Umbilical cord (tissue), 2 donors: Measurements from ENCODE around the gene KRTAP5-7. TPM values are rescaled to one million over a fixed set of nuclear protein-coding genes. Genes with fewer than 3 reads are reported as not detected.
"Not testable (repeated sequence)": the region's sequence is repeated elsewhere in the genome, so short reads cannot be mapped to it uniquely, and the experiment has no call there.

Experiments used
- DNase-seq: peaks from one replicate; pipeline ENCODE4 v3.0.0-alpha.2; 2015; ENCODE audit warnings: low spot score
- total RNA-seq: library from RNA; depleted of rRNA; stranded (reverse); fragments of >200 nt; gene quantifications from one replicate; pipeline ENCODE4 v1.2.3, GENCODE V29; 2014; ENCODE audit warnings: low replicate concordance; ENCODE audit not compliant: insufficient read depth

KRTAP5-7 gene
- total RNA-seq, 1 donor from 2014 or later, result not detected

- DNase-seq, result no peak
Measured at GRCh38 chr11:71557257-71557656, 30.2 kb downstream of the KRTAP5-7 start.

GRCh38 chr11:71558996-71559395, 31.9 kb downstream of the KRTAP5-7 start:
- no peak for DNase-seq

GRCh38 chr11:71562120-71562519, 35.1 kb downstream of the KRTAP5-7 start:
- DNase-seq, result no peak

- DNase-seq, result peak; percentile 15
Measured at GRCh38 chr11:71563406-71563805, 36.3 kb downstream of the KRTAP5-7 start.

- no peak for DNase-seq
Measured at GRCh38 chr11:71564430-71564829, 37.4 kb downstream of the KRTAP5-7 start.

- DNase-seq, result no peak
Measured at GRCh38 chr11:71565263-71565662, 38.2 kb downstream of the KRTAP5-7 start, which contains the start of gene KRTAP5-10. KRTAP5-10 (plus strand) TSS chr11:71565563; CDS start chr11:71565588, 25 bp downstream.

- no peak for DNase-seq
Measured at GRCh38 chr11:71566081-71566620, 39.1 kb downstream of the KRTAP5-7 start.

- peak; percentile 8 for DNase-seq
Measured at GRCh38 chr11:71566626-71567599, 39.8 kb downstream of the KRTAP5-7 start.

- DNase-seq, result not testable (repeated sequence)
Measured at GRCh38 chr11:71567633-71568032, 40.6 kb downstream of the KRTAP5-7 start.

GRCh38 chr11:71568704-71569349, 41.8 kb downstream of the KRTAP5-7 start:
- DNase-seq, result peak; percentile 82

GRCh38 chr11:71571101-71571850, 44.2 kb downstream of the KRTAP5-7 start:
- DNase-seq, result not testable (repeated sequence)

GRCh38 chr11:71572811-71573210, 45.7 kb downstream of the KRTAP5-7 start:
- no peak for DNase-seq

GRCh38 chr11:71574418-71574817, 47.4 kb downstream of the KRTAP5-7 start:
- no peak for DNase-seq

GRCh38 chr11:71575723-71576424, 48.8 kb downstream of the KRTAP5-7 start:
- no peak for DNase-seq

GRCh38 chr11:71576688-71577465, 49.8 kb downstream of the KRTAP5-7 start:
- DNase-seq, result not testable (repeated sequence)

GRCh38 chr11:71577469-71578004, 50.5 kb downstream of the KRTAP5-7 start:
- DNase-seq, result no peak
